T-helper 1 cell treated with Interleukin-12 subunit alpha and Interleukin-12 subunit beta and Interleukin-4 antibody, amounts not matched to agents 30 μg/mL and 1 μg/mL, for 36 hours (primary cell): ENCODE results near the gene JPH2.

Source experiments
- H3K27ac Mint-ChIP-seq: one replicate; pipeline ENCODE4 v1.8.0; 2021; ENCODE audit warnings: mild to moderate bottlenecking, mixed read lengths
- H3K27me3 Mint-ChIP-seq: one replicate; pipeline ENCODE4 v1.8.0; 2021; ENCODE audit warnings: low read depth, mixed read lengths
- H3K36me3 Mint-ChIP-seq: one replicate; pipeline ENCODE4 v1.8.0; 2021; ENCODE audit warnings: low read depth, mixed read lengths
- H3K4me1 Mint-ChIP-seq: one replicate; pipeline ENCODE4 v1.8.0; 2021; ENCODE audit warnings: low read depth, mixed read lengths
- H3K4me3 Mint-ChIP-seq: one replicate; pipeline ENCODE4 v1.8.0; 2021; ENCODE audit warnings: mild to moderate bottlenecking, moderate library complexity, mixed read lengths
- H3K9me3 Mint-ChIP-seq: one replicate; pipeline ENCODE4 v1.8.0; 2021; ENCODE audit warnings: mixed read lengths

Gene JPH2

GRCh38 chr20:44073011-44073674, 113.8 kb downstream of the JPH2 start:
- H3K27ac Mint-ChIP-seq, result no peak overlapping the region
- peaks cover 2% of the 10 kb centered on the region for H3K36me3 Mint-ChIP-seq
- no peaks in the 10 kb centered on the region for H3K27me3 Mint-ChIP-seq
- no peak overlapping the region for H3K4me3 Mint-ChIP-seq
- no peaks in the 10 kb centered on the region for H3K9me3 Mint-ChIP-seq
- H3K4me1 Mint-ChIP-seq, result peaks cover 63% of the 10 kb centered on the region

- Mint-ChIP-seq H3K27me3 (peaks cover 3% of the 10 kb centered on the region), H3K4me3 (no peak overlapping the region), H3K9me3 (no peaks in the 10 kb centered on the region), H3K27ac (no peak overlapping the region), H3K36me3 (peaks cover 2% of the 10 kb centered on the region), H3K4me1 (peaks cover 65% of the 10 kb centered on the region)
Observed at GRCh38 chr20:44072384-44072783, 114.6 kb downstream of the JPH2 start.

GRCh38 chr20:44071526-44072111, 115.4 kb downstream of the JPH2 start:
- H3K36me3 Mint-ChIP-seq, result peaks cover 2% of the 10 kb centered on the region
- H3K4me1 Mint-ChIP-seq, result peaks cover 65% of the 10 kb centered on the region
- no peaks in the 10 kb centered on the region for H3K9me3 Mint-ChIP-seq
- peaks cover 4% of the 10 kb centered on the region for H3K27me3 Mint-ChIP-seq
- H3K4me3 Mint-ChIP-seq, result peak overlapping the region; percentile 39
- peak overlapping the region; percentile 69 for H3K27ac Mint-ChIP-seq

- no peaks in the 10 kb centered on the region for H3K9me3 Mint-ChIP-seq
- peaks cover 69% of the 10 kb centered on the region for H3K4me1 Mint-ChIP-seq
- H3K27ac Mint-ChIP-seq, result no peak overlapping the region
- peaks cover 2% of the 10 kb centered on the region for H3K36me3 Mint-ChIP-seq
- H3K27me3 Mint-ChIP-seq, result peaks cover 4% of the 10 kb centered on the region
- peak overlapping the region; percentile 8 for H3K4me3 Mint-ChIP-seq
Observed at GRCh38 chr20:44071057-44071456, 115.9 kb downstream of the JPH2 start.

- Mint-ChIP-seq H3K27me3 (peaks cover 4% of the 10 kb centered on the region), H3K36me3 (peaks cover 2% of the 10 kb centered on the region), H3K27ac (peak overlapping the region; percentile 97), H3K4me3 (peak overlapping the region; percentile 79), H3K4me1 (peaks cover 67% of the 10 kb centered on the region), H3K9me3 (no peaks in the 10 kb centered on the region)
Observed at GRCh38 chr20:44070139-44070900, 116.7 kb downstream of the JPH2 start.

GRCh38 chr20:44069203-44070011, 117.6 kb downstream of the JPH2 start:
- H3K27me3 Mint-ChIP-seq, result peaks cover 4% of the 10 kb centered on the region
- H3K9me3 Mint-ChIP-seq, result no peaks in the 10 kb centered on the region
- H3K36me3 Mint-ChIP-seq, result peaks cover 2% of the 10 kb centered on the region
- peak overlapping the region; percentile 79 for H3K4me3 Mint-ChIP-seq
- peaks cover 58% of the 10 kb centered on the region for H3K4me1 Mint-ChIP-seq
- H3K27ac Mint-ChIP-seq, result peak overlapping the region; percentile 97

GRCh38 chr20:44068316-44069201, 118.4 kb downstream of the JPH2 start:
- peak overlapping the region; percentile 97 for H3K27ac Mint-ChIP-seq
- peaks cover 52% of the 10 kb centered on the region for H3K4me1 Mint-ChIP-seq
- no peaks in the 10 kb centered on the region for H3K9me3 Mint-ChIP-seq
- H3K27me3 Mint-ChIP-seq, result peaks cover 4% of the 10 kb centered on the region
- peak overlapping the region; percentile 79 for H3K4me3 Mint-ChIP-seq
- H3K36me3 Mint-ChIP-seq, result peaks cover 4% of the 10 kb centered on the region

- peak overlapping the region; percentile 97 for H3K27ac Mint-ChIP-seq
- H3K36me3 Mint-ChIP-seq, result peaks cover 11% of the 10 kb centered on the region
- no peaks in the 10 kb centered on the region for H3K9me3 Mint-ChIP-seq
- H3K4me3 Mint-ChIP-seq, result no peak overlapping the region
- H3K27me3 Mint-ChIP-seq, result peaks cover 4% of the 10 kb centered on the region
- H3K4me1 Mint-ChIP-seq, result peaks cover 54% of the 10 kb centered on the region
Observed at GRCh38 chr20:44067650-44068081, 119.3 kb downstream of the JPH2 start.

- H3K9me3 Mint-ChIP-seq, result peaks cover 2% of the 10 kb centered on the region
- peaks cover 4% of the 10 kb centered on the region for H3K27me3 Mint-ChIP-seq
- peaks cover 13% of the 10 kb centered on the region for H3K36me3 Mint-ChIP-seq
- peaks cover 52% of the 10 kb centered on the region for H3K4me1 Mint-ChIP-seq
- H3K27ac Mint-ChIP-seq, result peak overlapping the region; percentile 46
- no peak overlapping the region for H3K4me3 Mint-ChIP-seq
Observed at GRCh38 chr20:44066645-44067606, 120.1 kb downstream of the JPH2 start.

GRCh38 chr20:44065401-44066340, 121.3 kb downstream of the JPH2 start:
- H3K27me3 Mint-ChIP-seq, result peaks cover 4% of the 10 kb centered on the region
- H3K9me3 Mint-ChIP-seq, result peaks cover 9% of the 10 kb centered on the region
- H3K4me3 Mint-ChIP-seq, result no peak overlapping the region
- H3K4me1 Mint-ChIP-seq, result peaks cover 51% of the 10 kb centered on the region
- no peak overlapping the region for H3K27ac Mint-ChIP-seq
- H3K36me3 Mint-ChIP-seq, result peaks cover 20% of the 10 kb centered on the region

GRCh38 chr20:44064501-44065400, 122.2 kb downstream of the JPH2 start:
- Mint-ChIP-seq H3K27me3 (peaks cover 4% of the 10 kb centered on the region), H3K27ac (no peak overlapping the region), H3K4me1 (peaks cover 44% of the 10 kb centered on the region), H3K36me3 (peaks cover 22% of the 10 kb centered on the region), H3K4me3 (no peak overlapping the region), H3K9me3 (peaks cover 10% of the 10 kb centered on the region)
